Keratinocyte (primary cell): ENCODE results near the gene ITGB2. TPM values are rescaled to one million over a fixed set of nuclear protein-coding genes. Genes with fewer than 3 reads are reported as not detected.
A peak's percentile ranks its signal among the peaks of the same experiment; 100 is the strongest.

Experiments used
- DNase-seq: peaks from one replicate; pipeline ENCODE4 v3.0.0-alpha.2; 2011; ENCODE audit warnings: low read depth, missing footprints, low spot score
- FAIRE-seq: peaks from 2 replicates; lab custom pipeline; 2011; peaks lifted over from hg19 to GRCh38; lab: Jason Lieb, UNC
- H2AFZ ChIP-seq: 2 replicates; pipeline ENCODE4 v1.6.0; 2012; ENCODE audit warnings: low read length, control low read depth, inconsistent platforms; ENCODE audit not compliant: control insufficient read depth
- H3K27ac ChIP-seq: 2 replicates; pipeline ENCODE4 v1.5.1; 2011; ENCODE audit warnings: low read length; ENCODE audit not compliant: control insufficient read depth, insufficient read depth
- H3K27me3 ChIP-seq: 3 replicates; pipeline ENCODE4 v1.6.0; 2011; ENCODE audit warnings: low read length; ENCODE audit not compliant: control insufficient read depth, insufficient read depth; ENCODE audit errors: extremely low read depth
- H3K36me3 ChIP-seq, 2 experiments: 2 replicates in 1 of 2; 3 replicates in 1 of 2; pipeline ENCODE4 v1.5.1; 2011; ENCODE audit warnings: low read length in 2 of 2, mild to moderate bottlenecking in 1 of 2; ENCODE audit not compliant: control insufficient read depth in 2 of 2, insufficient read depth in 2 of 2; ENCODE audit errors: extremely low read depth in 1 of 2
- H3K4me1 ChIP-seq: 3 replicates; pipeline ENCODE4 v1.5.1; 2011; ENCODE audit warnings: low read length; ENCODE audit not compliant: control insufficient read depth, insufficient read depth; ENCODE audit errors: extremely low read depth
- H3K4me2 ChIP-seq: 3 replicates; pipeline ENCODE4 v1.6.0; 2011; ENCODE audit warnings: low read depth, low read length; ENCODE audit not compliant: control insufficient read depth, insufficient read depth; ENCODE audit errors: extremely low read depth
- H3K4me3 ChIP-seq, 3 experiments: fragments of 200-600 bp in 1 of 3; sonication (generic) in 1 of 3; 2 replicates in 2 of 3; 3 replicates in 1 of 3; pipeline ENCODE4 v1.5.1; 2011 to 2016; ENCODE audit warnings: low read length in 3 of 3, mild to moderate bottlenecking in 3 of 3, control low read depth in 2 of 3, inconsistent platforms in 1 of 3, low read depth in 1 of 3, mixed read lengths in 1 of 3, mixed run types in 1 of 3, moderate library complexity in 1 of 3; ENCODE audit not compliant: control insufficient read depth in 2 of 3, insufficient read depth in 2 of 3; ENCODE audit errors: extremely low read depth in 1 of 3
- H3K79me2 ChIP-seq: 2 replicates; pipeline ENCODE4 v1.6.0; 2012; ENCODE audit warnings: low read length; ENCODE audit not compliant: control insufficient read depth, insufficient read depth
- H3K9ac ChIP-seq: 3 replicates; pipeline ENCODE4 v1.6.0; 2011; ENCODE audit warnings: low read length; ENCODE audit not compliant: control insufficient read depth, insufficient read depth; ENCODE audit errors: extremely low read depth
- H3K9me1 ChIP-seq: 3 replicates; pipeline ENCODE4 v1.6.0; 2011; ENCODE audit warnings: low read length; ENCODE audit not compliant: control insufficient read depth, insufficient read depth; ENCODE audit errors: extremely low read depth
- H3K9me3 ChIP-seq: 2 replicates; pipeline ENCODE4 v1.5.1; 2012; ENCODE audit warnings: low read depth, low read length; ENCODE audit not compliant: control insufficient read depth
- H4K20me1 ChIP-seq: 3 replicates; pipeline ENCODE4 v1.6.0; 2011; ENCODE audit warnings: low read length; ENCODE audit not compliant: control insufficient read depth, insufficient read depth; ENCODE audit errors: extremely low read depth
- CTCF ChIP-seq, 3 experiments: IDR thresholded peaks in 1 of 3; conservative IDR thresholded peaks in 1 of 3; optimal IDR thresholded peaks in 1 of 3; 2 replicates in 2 of 3; 3 replicates in 1 of 3; pipeline versions ENCODE3 to v1.5.1; 2011; ENCODE audit warnings: low read length in 3 of 3, mild to moderate bottlenecking in 3 of 3, moderate library complexity in 2 of 3, control low read depth in 1 of 3, inconsistent platforms in 1 of 3; ENCODE audit not compliant: insufficient read depth in 2 of 3; ENCODE audit errors: extremely low read depth in 1 of 3
- EZH2 ChIP-seq: IDR thresholded peaks from one replicate; pipeline ENCODE4 v1.6.1; 2012; ENCODE audit warnings: inconsistent platforms, mild to moderate bottlenecking, low read length, moderate library complexity
- dilution Hi-C: fragments of 300-500 bp; cut with MboI; formaldehyde crosslinking; loops from one replicate; pipeline ENCODE4 v1.7.0; 2020; ENCODE audit warnings: low sequenced_read_pairs; ENCODE audit not compliant: extremely low pct_ligation_motif_present
- polyA plus RNA-seq, 5 experiments: library from polyadenylated mRNA; depleted of rRNA in 3 of 5; stranded (reverse) in 3 of 5; stranded (forward) in 1 of 5; unstranded in 1 of 5; fragments of >200 nt; gene quantifications; 1 replicate in 1 of 5; 2 replicates in 3 of 5; 3 replicates in 1 of 5; pipeline versions ENCODE4 v1.2.1 to v1.2.3, GENCODE V29; 2011 to 2012; ENCODE audit warnings: missing spikeins in 2 of 5, low read depth in 1 of 5, low replicate concordance in 1 of 5

The ITGB2 gene
- polyA plus RNA-seq, 1 donor (not counting 4 experiments of a cell fraction or from before 2014, with no cell fraction given), result 0.55 TPM

- TF ChIP-seq EZH2 (no peak), CTCF (optimal IDR thresholded peaks at IDR 0.05 in 1 of 3, IDR thresholded peaks at IDR 0.05 in 1 of 3, conservative IDR thresholded peaks at IDR 0.05 in 1 of 3; ENCODE audit: extremely low read depth in 1 of 3, insufficient read depth in 2 of 3, low read length in 3 of 3) (no peak)
- H3K36me3 ChIP-seq, result peaks cover 20 to 30% of the 10 kb centered on the region in 2 experiments
- DNase-seq (no peak), FAIRE-seq (no peak)
- H3K9me3 ChIP-seq, result no peaks in the 10 kb centered on the region
- H3K4me3 ChIP-seq, result no peak overlapping the region
- no peaks in the 10 kb centered on the region for H3K27me3 ChIP-seq
- no peak overlapping the region for H2AFZ ChIP-seq
- no peak overlapping the region for H3K9ac ChIP-seq
- peaks cover 12% of the 10 kb centered on the region for H3K9me1 ChIP-seq
- dilution Hi-C loops, result no loop called here
- H3K4me1 ChIP-seq, result peaks cover 15% of the 10 kb centered on the region
- peaks cover 42% of the 10 kb centered on the region for H4K20me1 ChIP-seq
- H3K27ac ChIP-seq, result no peak overlapping the region
- H3K4me2 ChIP-seq, result no peak overlapping the region
- peaks cover 84% of the 10 kb centered on the region for H3K79me2 ChIP-seq
These were observed 57.6 kb downstream of the ITGB2 start for GRCh38 chr21:44862869-44863685.

- no peak overlapping the region for H3K27ac ChIP-seq
- H3K4me1 ChIP-seq, result peaks cover 15% of the 10 kb centered on the region
- peaks cover 6% of the 10 kb centered on the region for H3K9me1 ChIP-seq
- H3K4me3 ChIP-seq, result no peak overlapping the region
- H3K9me3 ChIP-seq, result no peaks in the 10 kb centered on the region
- DNase-seq (no peak), FAIRE-seq (peak; percentile 13)
- peaks cover 58% of the 10 kb centered on the region for H3K79me2 ChIP-seq
- TF ChIP-seq CTCF (optimal IDR thresholded peaks at IDR 0.05 in 1 of 3, IDR thresholded peaks at IDR 0.05 in 1 of 3, conservative IDR thresholded peaks at IDR 0.05 in 1 of 3; ENCODE audit: extremely low read depth in 1 of 3, insufficient read depth in 2 of 3, low read length in 3 of 3), result no peak
- no peak for TF ChIP-seq EZH2
- H3K4me2 ChIP-seq, result no peak overlapping the region
- peaks cover 28 to 35% of the 10 kb centered on the region in 2 experiments for H3K36me3 ChIP-seq
- dilution Hi-C loops, result no loop called here
- H3K9ac ChIP-seq, result no peak overlapping the region
- H2AFZ ChIP-seq, result no peak overlapping the region
- H4K20me1 ChIP-seq, result peaks cover 19% of the 10 kb centered on the region
- no peaks in the 10 kb centered on the region for H3K27me3 ChIP-seq
These were observed 61.9 kb downstream of the ITGB2 start for GRCh38 chr21:44858791-44859190.
